ENCODE results near the gene SORCS2.

SORCS2 gene

DNA sequence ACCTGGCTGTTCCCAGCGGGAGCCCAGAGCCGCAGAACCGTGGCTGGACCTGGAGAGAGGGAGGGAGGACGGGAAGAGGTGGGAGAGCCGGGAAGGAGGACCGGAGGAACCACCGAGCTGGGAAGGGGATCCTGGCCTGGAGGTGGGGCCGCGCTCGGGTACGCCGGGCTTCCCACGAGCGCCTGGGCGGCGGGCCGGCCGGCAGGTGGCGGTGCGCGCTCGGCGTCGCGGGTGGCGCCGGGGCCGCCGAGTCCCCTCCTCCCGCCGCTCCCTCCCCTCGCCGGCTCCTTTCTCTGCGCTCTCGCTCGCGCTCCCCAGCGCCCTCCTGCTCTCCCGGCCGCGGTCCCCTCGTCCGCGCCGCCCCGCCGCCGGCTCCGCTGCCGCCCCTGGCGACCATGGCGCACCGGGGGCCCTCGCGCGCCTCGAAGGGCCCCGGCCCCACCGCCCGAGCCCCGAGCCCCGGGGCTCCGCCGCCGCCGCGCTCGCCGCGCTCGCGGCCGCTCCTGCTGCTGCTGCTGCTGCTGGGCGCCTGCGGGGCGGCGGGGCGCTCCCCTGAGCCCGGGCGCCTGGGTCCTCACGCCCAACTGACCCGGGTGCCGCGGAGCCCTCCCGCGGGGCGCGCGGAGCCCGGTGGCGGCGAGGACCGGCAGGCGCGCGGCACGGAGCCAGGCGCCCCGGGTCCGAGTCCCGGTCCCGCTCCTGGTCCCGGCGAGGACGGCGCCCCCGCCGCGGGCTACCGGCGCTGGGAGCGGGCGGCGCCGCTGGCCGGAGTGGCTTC lies at the start of gene SORCS2:
Gene SORCS2, plus strand, starts transcription at position 287 of the 778 bp plus-strand sequence.
- DNase-seq: no peak

DNA sequence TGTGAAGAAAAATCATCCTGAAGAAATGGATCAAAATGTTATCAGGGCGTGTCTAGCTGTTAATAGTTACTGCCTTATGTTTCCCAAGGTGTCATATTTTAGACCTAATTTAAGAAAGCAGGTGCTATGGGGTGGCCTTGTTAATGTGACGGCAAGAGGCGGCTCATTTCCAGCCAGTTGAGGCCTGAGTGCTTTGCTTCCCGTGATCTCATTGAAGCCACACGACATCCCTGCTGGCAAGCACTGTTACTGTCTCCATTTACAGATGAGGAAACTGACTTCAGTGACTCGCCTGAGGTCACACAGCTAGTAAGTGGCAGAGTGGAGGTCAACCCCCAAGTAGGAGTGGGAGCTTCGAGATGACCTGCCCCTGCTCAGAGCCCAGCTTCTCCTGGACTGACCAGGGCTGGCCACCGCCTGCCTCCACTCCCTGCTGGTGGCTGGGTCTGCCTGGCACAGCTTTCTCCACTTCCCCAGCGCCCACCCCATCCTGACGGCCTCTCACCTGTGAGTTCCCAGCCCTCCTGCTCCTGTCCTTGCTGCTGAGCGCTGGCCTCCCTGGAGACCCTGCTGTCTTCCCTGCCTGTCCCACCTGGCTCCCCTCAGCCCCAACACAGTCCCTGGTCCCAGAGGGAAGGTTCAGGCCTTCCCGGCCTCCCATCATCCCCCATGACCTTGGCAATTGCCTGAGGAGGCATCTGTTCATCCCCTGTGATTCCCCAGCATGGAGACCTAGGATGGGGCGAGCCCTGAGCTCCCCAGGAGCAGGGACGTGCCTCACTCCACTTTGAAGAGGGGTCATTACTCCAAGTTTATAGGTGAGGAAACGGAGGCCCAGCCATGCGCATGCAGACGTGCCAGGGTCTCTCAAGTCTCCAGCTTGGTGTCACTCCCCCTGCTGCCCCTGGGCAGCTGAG lies 47.7 kb upstream of the SORCS2 start:
- peak; percentile 2 for DNase-seq

DNA sequence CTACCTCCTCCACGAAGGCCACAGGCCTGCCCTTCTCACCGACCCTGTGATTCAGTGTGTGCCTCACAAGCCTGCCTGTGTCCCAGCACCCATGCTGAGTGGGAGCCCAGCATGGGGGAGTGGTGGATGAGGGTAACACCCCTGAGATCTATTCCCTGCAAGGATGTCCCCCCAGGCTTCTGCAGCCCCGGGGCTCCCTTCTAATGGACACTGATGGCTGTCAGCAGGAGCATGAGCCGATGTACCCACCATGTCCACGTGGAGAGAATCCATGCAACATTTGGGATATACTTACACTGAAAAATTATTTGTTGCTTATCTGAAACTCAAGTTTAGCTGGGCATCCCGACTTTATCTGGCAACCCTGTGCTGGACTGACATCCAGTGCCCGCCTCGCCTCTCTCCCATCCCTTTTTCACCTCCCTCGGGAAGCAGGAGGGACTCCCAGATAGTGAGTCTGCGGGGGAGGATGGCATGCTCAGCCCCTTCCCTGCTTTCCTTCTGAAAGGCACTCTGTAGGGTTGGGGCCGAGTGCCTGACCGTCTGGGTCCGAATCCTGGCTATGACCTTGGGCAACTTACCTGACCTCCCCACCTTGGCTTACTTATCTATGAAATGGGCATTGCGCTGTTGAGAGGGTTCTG lies 46.9 kb upstream of the SORCS2 start:
- no peak for DNase-seq

DNA sequence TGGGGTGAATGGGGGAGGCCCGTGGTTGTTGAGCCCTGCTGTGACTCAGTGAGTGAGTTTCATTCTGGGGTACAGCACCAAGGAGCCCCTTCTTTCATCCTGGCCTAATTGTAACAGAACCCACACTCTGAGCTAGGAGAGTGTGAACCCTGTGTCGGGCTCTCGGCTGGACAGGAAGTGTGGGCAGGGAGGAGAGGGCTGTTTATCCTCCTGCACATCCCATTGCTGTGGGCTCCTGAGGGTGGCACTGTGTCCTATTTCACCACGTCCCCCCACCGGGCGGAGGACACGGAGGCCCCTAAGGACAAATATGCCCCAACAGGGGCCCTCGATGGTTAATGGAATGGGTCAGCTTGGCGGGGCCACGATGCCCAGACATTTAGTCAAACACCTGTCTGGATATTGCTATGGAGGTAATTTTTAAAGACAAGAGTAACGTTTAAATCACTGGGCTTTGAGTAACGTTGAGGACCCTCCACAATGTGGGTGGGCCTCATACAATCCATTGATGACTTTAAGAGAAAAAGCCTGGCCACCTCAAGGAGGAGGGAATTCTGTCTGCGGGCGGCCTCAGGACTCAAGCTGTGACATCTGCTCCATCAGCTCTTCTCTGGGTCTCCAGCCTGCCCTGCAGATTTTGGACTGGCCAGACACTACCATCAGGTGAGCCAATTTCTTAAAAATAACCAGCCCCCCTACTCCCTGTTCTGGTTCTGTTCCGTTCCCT lies 46.1 kb upstream of the SORCS2 start:
- no peak for DNase-seq

DNA sequence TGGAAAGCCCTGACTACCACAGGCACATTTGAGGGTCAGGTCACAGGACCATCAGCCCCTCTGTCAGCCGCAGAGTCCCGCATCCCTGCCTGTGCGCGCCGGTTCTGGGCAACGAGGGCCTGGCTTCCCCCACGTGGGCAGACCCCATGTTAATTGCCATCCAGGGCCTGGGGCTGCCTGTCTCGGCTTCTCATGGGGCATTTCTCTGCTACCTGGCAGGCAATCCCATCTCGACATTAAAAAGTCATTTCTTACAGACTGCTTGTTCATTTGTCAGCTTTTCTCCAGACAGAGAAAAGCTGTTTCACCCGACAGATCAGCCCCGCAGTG lies 45.6 kb upstream of the SORCS2 start:
- no peak for DNase-seq

DNA sequence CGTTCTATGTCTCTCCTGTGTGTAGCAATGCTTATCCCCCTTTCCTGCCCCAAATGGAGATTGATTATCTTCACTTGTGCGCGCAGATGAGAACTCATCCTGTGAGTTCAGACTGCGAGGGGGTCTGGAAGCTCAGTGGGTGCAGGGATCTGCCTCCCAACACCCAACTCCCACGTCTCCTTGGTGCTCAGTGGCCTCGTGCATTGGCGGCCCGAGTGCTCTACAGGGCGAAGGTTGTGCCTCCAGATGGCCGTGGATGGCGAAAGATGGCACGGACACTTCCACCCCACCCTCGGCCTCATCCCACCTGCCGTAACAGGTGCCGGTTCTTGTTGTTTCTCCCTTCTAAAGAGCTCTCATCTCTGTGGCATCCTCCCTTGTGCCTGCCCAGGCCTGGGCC lies 45.1 kb upstream of the SORCS2 start:
- no peak for DNase-seq

DNA sequence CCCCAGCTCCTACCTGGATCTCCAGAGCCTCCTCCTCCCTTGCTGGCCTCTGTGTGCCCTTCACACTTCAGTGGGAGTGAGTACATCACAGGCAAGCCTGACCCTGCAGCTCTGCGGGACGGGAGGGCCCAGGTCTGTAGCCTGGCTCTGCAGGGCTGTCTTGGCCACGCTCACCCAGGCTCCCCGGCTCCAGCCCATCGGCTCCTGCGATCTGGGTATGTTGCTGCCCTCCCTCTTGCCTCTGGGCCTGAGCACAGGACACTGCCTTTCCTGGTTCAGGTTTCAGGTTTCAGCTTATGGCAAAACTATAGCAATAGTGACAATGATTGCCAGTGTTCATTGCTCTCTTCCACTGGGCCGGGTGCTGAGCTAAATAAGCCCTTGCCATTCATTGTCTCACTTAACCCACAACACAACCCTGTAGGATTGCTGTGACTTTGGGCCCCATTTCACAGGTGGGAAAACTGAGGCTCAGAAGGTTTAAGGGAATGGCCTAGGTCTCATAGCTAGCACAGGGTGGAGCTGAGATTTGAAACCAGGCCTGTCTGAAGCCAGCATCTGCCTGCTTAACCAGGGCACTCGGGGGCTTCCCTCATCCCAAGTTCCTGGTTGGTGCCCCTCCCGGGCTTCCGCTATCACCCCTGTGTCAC lies 44.6 kb upstream of the SORCS2 start:
- no peak for DNase-seq

DNA sequence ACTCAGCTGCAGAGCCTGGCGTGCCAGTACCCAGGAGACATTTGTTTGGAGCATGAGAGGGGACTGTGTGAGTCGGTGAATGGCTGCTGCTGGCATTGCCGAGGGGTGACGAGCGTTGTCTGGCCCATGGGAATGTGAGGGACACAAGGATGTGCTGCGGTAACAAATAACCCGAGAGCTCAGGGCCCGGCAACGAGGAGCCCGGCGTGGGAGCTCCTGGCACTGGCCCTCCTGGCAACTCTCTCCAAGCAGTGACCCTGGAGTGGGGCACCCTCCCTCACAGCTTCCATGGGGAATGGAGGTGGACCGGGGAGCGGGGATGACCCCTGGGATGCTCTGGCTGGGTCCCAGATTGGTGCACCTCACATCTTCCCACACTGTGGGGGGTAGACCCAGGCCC lies 44.0 kb upstream of the SORCS2 start:
- no peak for DNase-seq

DNA sequence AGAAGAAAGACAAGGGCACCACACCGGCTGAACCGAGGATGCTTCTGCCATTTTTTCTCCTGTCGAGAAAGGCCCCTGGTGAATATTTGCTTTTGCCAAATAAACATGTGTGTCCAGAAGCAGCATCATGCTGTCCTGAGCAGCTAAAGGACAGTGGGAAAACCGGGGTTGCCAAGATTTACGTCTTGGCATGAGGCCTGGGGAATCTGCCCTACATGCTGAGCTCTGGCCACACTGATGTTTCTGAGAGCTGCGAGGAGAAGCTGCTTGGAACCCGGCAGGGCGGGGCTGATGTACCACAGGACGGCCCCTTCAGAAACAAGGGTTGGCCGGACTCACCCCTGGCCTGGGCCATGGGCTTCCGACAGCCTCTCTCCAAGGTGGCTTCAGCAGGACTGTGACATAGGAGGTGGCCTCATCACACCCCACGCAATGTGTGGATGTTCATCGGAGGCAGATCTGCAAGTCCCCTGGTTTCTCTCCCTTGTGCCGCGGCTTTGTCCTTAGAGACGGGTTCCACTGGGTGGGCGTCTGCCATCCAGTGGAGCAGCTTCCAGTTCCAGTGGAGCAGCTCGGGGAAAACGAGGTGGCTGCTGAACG lies 42.2 kb upstream of the SORCS2 start:
- no peak for DNase-seq

DNA sequence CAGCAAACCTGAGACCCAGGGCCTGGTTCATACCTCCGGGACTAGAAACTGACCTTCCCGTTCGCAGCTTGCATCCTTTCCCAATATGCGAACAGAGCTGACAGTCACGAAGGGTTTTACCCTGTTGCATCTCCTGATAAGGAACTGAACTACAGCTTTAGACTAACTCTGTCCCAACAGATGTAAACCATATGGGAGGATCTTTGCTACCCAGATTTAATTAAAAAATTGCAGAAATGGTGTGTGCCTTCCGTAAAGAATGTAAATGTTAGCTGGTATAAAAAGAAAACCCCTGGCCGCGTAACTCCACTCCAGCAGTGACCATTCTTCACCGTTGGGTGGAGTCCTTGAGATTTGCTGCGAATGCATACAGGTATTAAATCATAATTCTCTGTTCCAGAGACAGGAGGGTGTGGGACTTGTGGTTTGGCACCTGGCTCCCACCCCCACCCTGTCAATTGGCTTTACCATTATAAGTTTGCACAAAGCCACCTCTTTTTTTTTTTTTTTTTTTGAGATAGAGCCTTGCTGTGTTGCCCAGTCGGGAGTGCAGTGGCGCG lies 40.6 kb upstream of the SORCS2 start:
- DNase-seq: no peak

DNA sequence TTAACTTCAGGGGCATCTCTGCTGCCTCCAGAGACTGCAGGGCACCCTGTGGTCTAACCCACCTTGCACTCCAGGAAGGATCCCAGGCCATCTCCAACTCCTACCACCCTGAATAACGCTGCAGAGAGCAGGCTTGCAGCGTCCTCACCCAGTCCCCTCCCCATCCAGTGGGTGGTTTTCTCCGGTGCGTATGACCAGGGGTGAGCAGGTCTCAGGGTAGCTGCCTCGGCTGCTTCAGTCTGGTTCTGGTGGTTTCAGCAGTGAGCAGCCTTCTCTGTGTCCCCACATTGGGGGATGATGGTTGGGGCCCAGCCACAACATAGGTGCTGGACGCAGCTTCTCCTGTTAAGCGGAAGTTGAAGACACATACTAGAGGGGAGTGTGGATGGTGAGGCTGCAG lies 38.6 kb upstream of the SORCS2 start:
- no peak for DNase-seq

DNA sequence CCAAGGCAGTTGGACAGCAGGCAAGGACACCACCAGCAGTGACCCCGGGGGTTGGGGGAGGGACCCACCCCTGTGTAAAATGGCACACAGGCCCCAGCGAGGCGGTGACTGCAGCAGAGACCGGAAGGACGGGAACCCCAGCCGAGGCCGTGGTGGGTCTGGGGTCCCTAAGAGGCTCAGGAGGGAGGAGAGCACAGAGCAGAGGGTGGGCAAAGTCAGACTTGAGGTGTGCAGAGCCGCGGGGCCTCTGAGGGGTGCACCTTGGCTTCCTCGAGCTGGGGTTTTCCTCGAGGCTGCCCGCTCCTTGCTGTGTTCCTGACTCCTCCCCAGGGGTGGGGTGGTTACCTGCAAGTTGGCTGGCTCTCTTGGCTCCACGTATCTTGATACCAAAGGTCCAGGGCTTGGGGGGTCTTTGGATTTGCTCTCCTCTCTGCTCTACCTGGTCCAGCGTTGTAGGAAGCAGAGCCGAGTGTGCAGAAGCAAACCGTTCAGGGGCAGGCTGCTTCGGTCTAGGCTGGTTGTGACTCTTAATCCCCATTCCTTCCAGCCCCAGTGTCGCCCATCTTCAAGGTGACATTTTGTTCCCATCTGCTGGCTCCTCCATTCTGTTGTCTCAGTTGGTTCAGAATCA lies 37.9 kb upstream of the SORCS2 start:
- DNase-seq: no peak

DNA sequence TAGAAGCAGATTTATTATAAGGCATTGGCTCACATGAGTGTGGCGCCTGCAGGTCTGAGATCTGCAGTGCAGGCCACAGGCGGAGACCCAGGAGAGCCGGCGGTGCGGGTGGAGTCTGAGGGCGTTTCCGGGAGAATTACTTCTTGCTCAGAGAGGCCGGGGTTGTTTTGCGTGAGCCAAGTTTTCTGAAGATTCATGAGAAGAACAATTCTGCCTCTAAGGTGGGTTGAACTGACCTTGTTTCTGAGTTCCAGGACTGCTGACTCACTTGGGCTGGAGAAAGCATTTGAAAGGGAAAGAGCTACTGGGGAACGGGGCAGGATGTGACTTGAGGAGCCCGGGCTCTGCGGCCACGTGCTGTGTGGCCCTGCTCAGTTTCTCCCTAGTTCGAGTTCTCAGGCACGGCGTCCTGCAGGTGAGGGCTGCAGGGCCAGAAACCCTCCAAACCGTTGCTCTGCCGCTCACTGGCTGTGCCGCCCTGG lies 36.7 kb upstream of the SORCS2 start:
- DNase-seq: no peak

DNA sequence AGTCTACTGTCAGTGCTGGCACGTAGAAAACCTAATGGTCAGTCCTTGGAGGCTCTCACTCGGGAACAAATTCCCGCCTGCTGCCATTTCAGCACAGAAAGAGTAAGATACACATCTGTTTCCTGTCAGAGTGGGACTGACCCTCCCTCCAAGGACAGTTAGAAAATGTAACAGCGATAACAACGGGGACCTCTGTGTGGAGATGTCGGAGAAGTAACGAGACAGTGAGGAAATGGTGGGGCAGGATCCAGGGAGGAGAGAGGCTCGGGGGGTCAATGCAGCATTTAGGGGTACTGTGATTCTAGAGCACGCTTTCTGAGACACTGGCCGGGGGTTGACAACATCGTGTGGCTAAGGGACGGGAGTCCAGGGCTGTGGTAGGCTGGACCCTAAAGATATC lies 36.0 kb upstream of the SORCS2 start:
- DNase-seq: no peak

DNA sequence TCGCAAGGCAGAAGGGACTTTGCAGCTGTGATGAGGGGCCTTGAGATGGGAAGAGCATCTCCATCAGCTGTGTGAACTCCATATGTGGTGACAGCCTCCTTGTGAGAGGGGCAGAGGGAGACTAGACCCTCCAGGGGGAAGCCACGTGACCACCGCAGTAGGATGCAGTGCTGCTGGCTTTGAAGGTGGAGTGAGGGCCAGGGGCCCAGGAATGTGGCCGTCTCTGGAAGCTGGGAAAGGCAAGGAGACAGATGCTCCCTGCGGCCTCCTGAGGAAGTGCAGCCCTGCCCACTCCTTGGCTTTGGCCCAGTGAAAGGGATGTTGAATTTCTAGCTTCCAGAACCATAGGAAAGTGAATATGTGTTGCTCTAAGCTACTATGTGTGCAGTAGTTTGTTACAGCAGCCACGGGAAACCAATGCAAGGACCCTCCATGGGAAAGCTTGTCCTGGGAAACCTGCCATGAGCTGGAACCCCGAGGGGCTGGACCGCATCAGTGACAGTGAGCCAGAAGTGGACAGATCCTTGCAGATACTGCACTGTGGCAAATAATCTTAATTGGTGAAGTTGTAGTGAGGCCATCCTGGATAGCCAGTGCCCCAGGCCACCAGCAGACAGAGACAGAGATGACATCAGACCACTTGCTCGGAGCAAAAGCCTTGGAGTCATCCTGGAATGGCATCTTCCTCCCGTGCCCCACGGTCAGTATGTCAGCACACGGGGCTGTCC lies 35.4 kb upstream of the SORCS2 start:
- DNase-seq: no peak

DNA sequence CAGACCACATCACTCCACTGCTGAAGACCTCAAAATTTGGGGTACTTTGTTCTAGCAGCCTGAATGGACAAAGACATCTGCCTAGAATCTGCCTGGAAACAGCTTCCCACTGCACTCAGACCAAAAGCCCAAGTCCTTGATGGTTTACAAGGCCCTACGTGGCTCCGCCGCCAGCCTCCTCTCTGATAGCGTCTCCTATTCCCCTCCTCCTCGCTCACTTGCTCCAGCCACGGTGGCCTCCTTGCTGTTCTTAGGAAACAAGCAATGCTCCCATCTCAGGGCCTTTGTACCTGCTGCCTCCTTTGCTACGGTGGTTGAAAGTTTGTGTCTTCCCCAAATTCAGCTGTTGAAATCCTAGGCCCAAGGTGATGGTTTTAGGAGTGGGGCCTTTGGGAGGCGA lies 34.7 kb upstream of the SORCS2 start:
- no peak for DNase-seq

DNA sequence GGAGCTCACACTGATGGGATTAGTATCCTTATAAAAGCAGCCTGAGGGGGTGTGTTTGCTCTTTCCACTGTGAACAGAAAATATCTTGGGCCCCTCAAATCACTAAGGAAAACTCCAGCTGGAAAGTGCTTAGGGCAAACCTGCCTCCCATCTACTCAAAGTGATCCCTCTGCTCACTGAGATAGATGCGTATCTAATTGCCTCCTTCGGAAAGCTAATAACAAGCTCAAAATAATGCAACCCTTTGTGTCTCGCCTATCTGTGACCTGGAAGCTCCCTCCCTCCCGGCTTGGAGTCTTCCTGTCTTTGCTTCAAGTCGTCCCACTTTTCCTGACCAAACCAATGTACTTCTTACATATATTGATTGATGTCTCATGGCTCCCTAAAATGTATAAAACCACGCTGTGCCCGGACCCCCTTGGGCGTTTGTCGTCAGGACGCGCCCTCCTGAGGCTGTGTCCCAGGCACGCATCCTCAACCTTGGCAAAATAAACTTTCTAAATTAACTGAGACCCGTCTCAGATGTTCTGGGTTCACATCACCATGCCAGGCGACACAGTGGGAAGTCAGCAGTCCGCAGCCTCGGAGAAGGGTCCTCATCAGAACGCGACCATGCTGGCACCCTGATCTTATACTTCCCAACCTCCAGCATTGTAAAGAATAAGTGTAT lies 34.1 kb upstream of the SORCS2 start:
- no peak for DNase-seq

DNA sequence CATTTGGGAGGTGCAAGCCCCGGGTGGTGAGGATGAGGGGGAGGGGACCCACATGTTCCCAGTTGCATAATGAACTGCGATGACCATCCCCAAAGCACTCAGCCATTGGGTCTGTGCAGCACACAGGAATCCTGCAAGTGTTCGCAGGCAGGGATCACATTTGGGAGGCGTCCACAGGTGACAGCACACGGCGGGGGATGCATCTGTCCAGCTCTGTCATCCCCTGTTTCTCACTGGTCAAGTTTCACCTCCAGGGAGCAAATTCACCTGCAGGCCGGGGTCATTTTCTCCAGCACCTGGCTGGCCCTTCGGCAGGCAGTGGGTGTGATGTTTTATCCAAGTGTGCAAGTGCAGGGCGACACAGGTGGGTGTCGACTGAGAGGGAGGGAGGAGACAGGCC lies 33.3 kb upstream of the SORCS2 start:
- DNase-seq: no peak

DNA sequence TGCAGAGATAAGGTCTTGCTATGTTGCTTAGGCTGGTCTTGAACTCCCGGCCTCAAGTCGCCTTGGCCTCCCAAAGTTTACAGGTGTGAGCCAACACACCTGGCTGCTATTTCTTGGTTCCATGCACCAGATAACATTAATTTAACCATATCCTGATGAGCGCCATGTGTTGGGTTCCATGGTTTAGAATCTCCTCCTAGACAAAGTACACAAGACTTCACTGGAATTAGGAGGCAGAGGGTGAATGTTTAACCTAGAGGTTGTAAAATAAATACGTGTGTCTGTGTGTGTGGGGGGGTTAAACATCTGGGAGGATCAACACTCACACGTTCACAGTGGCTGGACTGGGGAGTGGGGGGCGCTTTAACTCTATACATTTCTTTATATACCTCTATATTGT lies 32.4 kb upstream of the SORCS2 start:
- DNase-seq: no peak

DNA sequence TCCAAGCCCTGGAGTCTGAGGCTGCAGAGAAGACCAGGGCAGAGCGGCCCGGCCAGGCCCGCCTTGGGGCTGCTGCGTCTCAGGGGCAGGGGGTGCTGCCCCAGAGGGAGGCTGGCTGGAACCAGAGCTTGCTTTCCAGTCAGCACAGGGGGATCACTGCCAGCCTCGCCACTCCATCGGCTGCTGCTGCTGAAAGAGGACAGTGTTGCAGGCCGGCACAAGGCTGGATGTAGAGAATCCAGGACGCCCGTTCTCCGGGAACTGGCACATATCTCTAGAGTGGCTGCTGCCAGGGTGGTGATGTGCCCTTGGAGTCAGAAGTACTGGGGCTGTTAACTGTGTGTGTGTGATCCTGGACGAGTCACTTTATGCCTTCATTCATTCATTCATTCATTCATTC lies 31.9 kb upstream of the SORCS2 start:
- DNase-seq: no peak
